Right cardiac atrium (tissue), 5 donors: ENCODE data around the gene KCNIP2. TPM values are rescaled to one million over a fixed set of nuclear protein-coding genes. Genes with fewer than 3 reads are reported as not detected.

Source experiments
- ATAC-seq, 2 donors: fragments of 200-7000 bp; cut with Tn5 transposase; one replicate each; pipeline versions ENCODE4 v1.8.0 to v1.9.1; 2020; ENCODE audit warnings: moderate library complexity in 2 of 2, mild to moderate bottlenecking in 1 of 2
- DNase-seq, 3 donors: peaks; one replicate each; pipeline ENCODE4 v3.0.0-alpha.2; 2020
- H3K27ac ChIP-seq: one replicate; pipeline ENCODE4 v1.5.1; 2013; ENCODE audit warnings: mild to moderate bottlenecking, low read length, control low read depth, moderate library complexity
- H3K27me3 ChIP-seq: one replicate; pipeline ENCODE4 v1.6.1; 2013; ENCODE audit not compliant: control insufficient read depth, insufficient read depth
- H3K4me1 ChIP-seq: one replicate; pipeline ENCODE4 v1.6.1; 2013; ENCODE audit warnings: low read length; ENCODE audit not compliant: control insufficient read depth, insufficient read depth
- H3K4me3 ChIP-seq: one replicate; pipeline ENCODE4 v1.5.1; 2013; ENCODE audit warnings: low read length, control low read depth
- H3K9me3 ChIP-seq: one replicate; pipeline ENCODE4 v1.6.1; 2013; ENCODE audit warnings: low read length; ENCODE audit not compliant: control insufficient read depth
- WGBS: extraction: QIAGEN DNeasy Blood & Tissue Kit; methylation state at CpG from one replicate; pipeline ENCODE4 v1.1.7; 2013; 5-methylcytosine and 5-hydroxymethylcytosine counted together
- intact Hi-C, 4 donors: fragments of 100-400 bp; cut with DNase I; formaldehyde crosslinking; loops; one replicate each; pipeline versions ENCODE4 v1.11.0 to v1.14.0; 2022 to 2023
- long read RNA-seq, 4 donors: library from polyadenylated mRNA; unstranded; transcript quantifications; one replicate each; pipeline ENCODE4 v2.0.0, GENCODE V29; 2020 to 2021
- polyA plus RNA-seq: library from polyadenylated mRNA; stranded (reverse); fragments of 200-250 nt; gene quantifications from one replicate; pipeline ENCODE4 v1.2.3, GENCODE V29; 2013
- total RNA-seq, 4 donors: library from RNA; stranded (reverse); fragmentation: NEBNext Ultra II Directional; extraction: Animal tissue kit (Norgen Biotek cat#: 25700); gene quantifications; one replicate each; pipeline ENCODE4 v1.2.1, GENCODE V29; 2021
- donor health status: healthy with polysubstance abuse.
- donor health status: DM: no; HTN: yes; CAD: no.
- donor health status: DM: no; HTN: no; CAD: no.
- donor health status: DM: no; HTN: yes; CAD: no; lungs with severe emphysema.
- donor health status: DM: yes; HTN: yes; CAD: no.

Gene KCNIP2
- 100 to 1,000 TPM; 368 to 977 (median 629) TPM for total RNA-seq
- polyA plus RNA-seq: 729 TPM
- long read RNA-seq, donor 1, transcript KCNIP2-207 (9 exons, 2,489 nt): minor isoform, 75 of 1,325 reads
- long read RNA-seq, donor 1, transcript KCNIP2-202 (8 exons, 663 nt): major isoform, 984 of 1,325 reads
- long read RNA-seq, donor 1, transcript KCNIP2-206 (10 exons, 1,989 nt): minor isoform, 22 of 1,325 reads
- long read RNA-seq, donor 1, transcript KCNIP2-208 (7 exons, 923 nt): minor isoform, 43 of 1,325 reads
- long read RNA-seq, donor 1, partial matches to known transcripts: 30 of 1,325 reads
- long read RNA-seq, donor 1, other reads (novel, unspliced or antisense): 164 of 1,325 reads
- long read RNA-seq, donor 2, transcript KCNIP2-202 (8 exons, 663 nt): major isoform, 845 of 1,048 reads
- long read RNA-seq, donor 2, transcript KCNIP2-208 (7 exons, 923 nt): minor isoform, 18 of 1,048 reads
- long read RNA-seq, donor 2, transcript KCNIP2-207 (9 exons, 2,489 nt): minor isoform, 47 of 1,048 reads
- long read RNA-seq, donor 2, transcript KCNIP2-206 (10 exons, 1,989 nt): minor isoform, 26 of 1,048 reads
- long read RNA-seq, donor 2, partial matches to known transcripts: 15 of 1,048 reads
- long read RNA-seq, donor 2, other reads (novel, unspliced or antisense): 92 of 1,048 reads
- long read RNA-seq, donor 3, transcript KCNIP2-207 (9 exons, 2,489 nt): minor isoform, 5 of 138 reads
- long read RNA-seq, donor 3, transcript KCNIP2-206 (10 exons, 1,989 nt): minor isoform, 7 of 138 reads
- long read RNA-seq, donor 3, transcript KCNIP2-202 (8 exons, 663 nt): major isoform, 16 of 138 reads
- long read RNA-seq, donor 3, partial matches to known transcripts: 30 of 138 reads
- long read RNA-seq, donor 3, other reads (novel, unspliced or antisense): 80 of 138 reads
- long read RNA-seq, donor 4, transcript KCNIP2-208 (7 exons, 923 nt): minor isoform, 46 of 1,524 reads
- long read RNA-seq, donor 4, transcript KCNIP2-202 (8 exons, 663 nt): major isoform, 1,224 of 1,524 reads
- long read RNA-seq, donor 4, transcript KCNIP2-206 (10 exons, 1,989 nt): minor isoform, 30 of 1,524 reads
- long read RNA-seq, donor 4, transcript KCNIP2-207 (9 exons, 2,489 nt): minor isoform, 88 of 1,524 reads
- long read RNA-seq, donor 4, partial matches to known transcripts: 13 of 1,524 reads
- long read RNA-seq, donor 4, other reads (novel, unspliced or antisense): 116 of 1,524 reads

- H3K4me1 ChIP-seq: peaks cover 2% of the 10 kb centered on the region
- H3K4me3 ChIP-seq: peak within 1 kb of the TSS; percentile 52
Measured at GRCh38 chr10:101843032-101844021, at the start of gene KCNIP2. TSS of gene KCNIP2 (minus strand) at chr10:101843800. CDS start at chr10:101843568, 232 bp downstream.

GRCh38 chr10:101892782-101893391 lies 49.3 kb upstream of the KCNIP2 start:
- Histone ChIP-seq H3K4me1 (peaks cover 12% of the 10 kb centered on the region), H3K9me3 (no peaks in the 10 kb centered on the region), H3K4me3 (no peak overlapping the region), H3K27me3 (no peaks in the 10 kb centered on the region), H3K27ac (no peak overlapping the region)
- intact Hi-C loops: no loop called here
- ATAC-seq (no peak), DNase-seq (no peak)
- 83% methylated on average over 4 of the region's 4 CpGs for WGBS

More at GRCh38 chr10:101843032-101844021, at the start of gene KCNIP2:
- DNase-seq (peak; percentile 54 to 89 (median 75)), ATAC-seq (peak; percentile 43 to 59)
- no peaks in the 10 kb centered on the region for H3K9me3 ChIP-seq
- peak within 1 kb of the TSS; percentile 78 for H3K27ac ChIP-seq
- no peaks in the 10 kb centered on the region for H3K27me3 ChIP-seq
- intact Hi-C loops: loop anchor here in 3 of 4 donors (5.0 kb wide), 1 partner anchor 44 kb away; no protein-coding TSS in a partner anchor
- WGBS: 23% methylated on average over 60 of the region's 60 CpGs

- Histone ChIP-seq H3K27ac (peak overlapping the region; percentile 77), H3K4me3 (no peak overlapping the region), H3K9me3 (no peaks in the 10 kb centered on the region), H3K27me3 (no peaks in the 10 kb centered on the region), H3K4me1 (peaks cover 9% of the 10 kb centered on the region)
- intact Hi-C loops: loop anchor here (5.0 kb wide), 3 partner anchors 47 to 123 kb away; partner anchors contain the start of gene KCNIP2 (in 3 of the 4)
- ATAC-seq: peak in 1 of 2 donors; percentile 59
- peak; percentile 69 to 91 (median 81) for DNase-seq
- 58% methylated on average over 5 of the region's 5 CpGs for WGBS
Measured at GRCh38 chr10:101889256-101890210, 45.9 kb upstream of the KCNIP2 start.

DNA sequence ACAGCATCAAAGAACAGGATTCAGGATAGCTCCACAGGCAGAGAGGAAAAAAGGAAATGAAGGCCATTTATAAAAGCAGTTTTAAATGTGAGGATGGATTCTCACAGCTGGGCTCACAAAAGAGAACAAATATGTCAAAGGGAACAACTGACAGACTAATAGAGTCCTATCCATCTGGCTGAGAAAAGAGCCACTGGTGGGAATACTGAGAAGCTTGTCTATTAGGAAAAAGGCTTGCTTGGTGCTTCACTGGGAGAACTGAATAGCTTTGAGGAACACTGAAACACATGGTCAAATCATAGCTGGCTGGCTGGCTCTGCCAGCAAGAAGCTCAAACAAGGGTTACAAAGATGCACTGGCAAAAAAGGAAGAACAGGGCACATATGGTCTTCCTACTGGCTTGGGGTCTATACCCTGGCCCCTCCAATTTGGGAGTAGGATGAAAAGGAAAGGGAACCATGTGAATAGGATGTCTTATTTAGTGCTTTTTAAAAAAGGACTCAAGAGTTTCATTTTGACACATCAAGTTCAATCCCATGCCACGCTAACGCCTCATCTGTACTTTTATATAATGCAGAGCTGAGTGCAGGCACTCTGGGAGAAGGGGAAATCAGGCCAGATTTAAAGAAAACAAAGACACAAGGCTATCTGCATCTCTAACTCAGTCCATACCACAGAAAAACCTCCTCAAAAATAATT lies 44.8 kb upstream of the KCNIP2 start:
- intact Hi-C loops: loop anchor here (5.0 kb wide), 3 partner anchors 46 to 124 kb away; partner anchors contain the start of gene KCNIP2 (in 3 of the 4)
- Histone ChIP-seq H3K27me3 (no peaks in the 10 kb centered on the region), H3K4me1 (peaks cover 6% of the 10 kb centered on the region), H3K27ac (peak overlapping the region; percentile 88), H3K9me3 (no peaks in the 10 kb centered on the region), H3K4me3 (no peak overlapping the region)
- DNase-seq: no peak
- ATAC-seq: no peak
- WGBS: 85% methylated on average over 2 of the region's 2 CpGs

- Histone ChIP-seq H3K4me1 (peaks cover 6% of the 10 kb centered on the region), H3K4me3 (no peak overlapping the region), H3K27ac (peak overlapping the region; percentile 83), H3K9me3 (no peaks in the 10 kb centered on the region), H3K27me3 (no peaks in the 10 kb centered on the region)
- intact Hi-C loops: loop anchor here (5.0 kb wide), 3 partner anchors 45 to 125 kb away; partner anchors contain the start of gene KCNIP2 (in 3 of the 4)
- WGBS: 72% methylated on average over 5 of the region's 5 CpGs
- no peak for DNase-seq
- ATAC-seq: peak; percentile 59 to 61
Measured at GRCh38 chr10:101887775-101888174, 44.2 kb upstream of the KCNIP2 start.

- no peaks in the 10 kb centered on the region for H3K27me3 ChIP-seq
- WGBS: 66% methylated on average over 1 of the region's 1 CpG
- intact Hi-C loops: loop anchor here (5.0 kb wide), 3 partner anchors 44 to 126 kb away; partner anchors contain the start of gene KCNIP2 (in 3 of the 4)
- peaks cover 8% of the 10 kb centered on the region for H3K4me1 ChIP-seq
- H3K27ac ChIP-seq: peak overlapping the region; percentile 83
- no peaks in the 10 kb centered on the region for H3K9me3 ChIP-seq
- ATAC-seq (peak; percentile 64 to 82), DNase-seq (no peak)
- H3K4me3 ChIP-seq: no peak overlapping the region
Measured at GRCh38 chr10:101886521-101887312, 43.1 kb upstream of the KCNIP2 start.

DNA sequence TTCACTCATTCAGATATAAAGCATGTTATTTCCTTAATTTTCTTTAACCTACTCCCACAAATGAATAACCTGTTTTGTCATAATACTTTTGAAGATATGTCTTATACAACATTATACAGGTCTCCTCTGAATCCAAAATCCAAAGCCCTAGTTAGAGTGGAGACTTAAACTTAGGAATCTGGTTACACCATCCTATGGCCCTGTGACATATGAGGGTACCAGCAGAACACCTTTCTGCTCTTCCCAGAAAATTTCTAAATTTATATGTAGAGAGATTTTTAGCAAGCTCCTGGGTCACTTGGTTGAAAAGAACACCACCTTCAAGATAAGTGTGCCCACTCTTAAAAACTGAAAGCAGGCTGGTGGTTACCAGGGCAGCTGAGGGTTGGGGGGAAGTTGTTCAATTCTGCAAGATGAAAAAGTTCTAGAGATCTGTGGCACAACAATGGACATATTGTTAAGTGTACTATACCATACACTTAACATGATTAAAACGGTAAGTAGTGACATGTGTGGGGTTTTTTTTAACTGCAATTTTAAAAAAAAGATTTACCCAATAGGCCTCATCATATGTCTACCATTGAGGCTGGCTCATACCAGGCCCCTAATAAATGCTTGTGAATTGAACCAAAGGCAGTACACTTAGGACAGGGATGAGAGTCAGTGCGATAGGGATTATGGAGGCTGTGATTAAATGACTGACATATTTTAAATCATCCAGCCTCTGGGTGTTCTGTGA lies 37.6 kb upstream of the KCNIP2 start:
- 76% methylated on average over 2 of the region's 2 CpGs for whole genome bisulfite sequencing
- no peak for ATAC-seq
- DNase-seq: no peak
- peaks cover 12% of the 10 kb centered on the region for H3K4me1 ChIP-seq
- no peaks in the 10 kb centered on the region for H3K9me3 ChIP-seq
- H3K27ac ChIP-seq: peak overlapping the region; percentile 52
- intact Hi-C loops: no loop called here
- H3K4me3 ChIP-seq: no peak overlapping the region
- H3K27me3 ChIP-seq: no peaks in the 10 kb centered on the region
